Loucy (cell line): ENCODE results near the gene GRID2.

Experiments used
- H2AFZ ChIP-seq: fragments of 200-600 bp; sonication (generic); 2 replicates; pipeline ENCODE4 v1.6.0; 2016; ENCODE audit warnings: antibody characterized with exemption, mild to moderate bottlenecking, low read length, moderate library complexity
- H3F3A ChIP-seq: fragments of 200-600 bp; 2 replicates; pipeline ENCODE4 v1.6.0; 2016; ENCODE audit warnings: antibody characterized with exemption, low read depth, mild to moderate bottlenecking
- H3K27me3 ChIP-seq: fragments of 200-600 bp; sonication (generic); 2 replicates; pipeline ENCODE4 v1.6.1; 2014; ENCODE audit warnings: low read length, mild to moderate bottlenecking; ENCODE audit not compliant: insufficient read depth, poor library complexity, severe bottlenecking
- H3K36me3 ChIP-seq: fragments of 200-600 bp; sonication (generic); 2 replicates; pipeline ENCODE4 v1.6.1; 2016; ENCODE audit warnings: low read length; ENCODE audit not compliant: insufficient read depth
- H3K4me1 ChIP-seq: fragments of 200-600 bp; sonication (generic); 2 replicates; pipeline ENCODE4 v1.5.1; 2014; ENCODE audit warnings: low read length, mild to moderate bottlenecking; ENCODE audit not compliant: insufficient read depth, poor library complexity, severe bottlenecking
- H3K4me2 ChIP-seq: fragments of 200-600 bp; sonication (generic); 2 replicates; pipeline ENCODE4 v1.6.0; 2014; ENCODE audit warnings: antibody characterized with exemption, low read length, low read depth, mild to moderate bottlenecking; ENCODE audit not compliant: poor library complexity, severe bottlenecking
- H3K4me3 ChIP-seq: fragments of 200-600 bp; sonication (generic); 2 replicates; pipeline ENCODE4 v1.5.1; 2014; ENCODE audit warnings: low read length, mild to moderate bottlenecking, mixed read lengths; ENCODE audit not compliant: poor library complexity, severe bottlenecking
- H3K79me2 ChIP-seq: fragments of 200-600 bp; sonication (generic); 2 replicates; pipeline ENCODE4 v1.6.1; 2014; ENCODE audit warnings: low read length; ENCODE audit not compliant: insufficient read depth
- H3K9ac ChIP-seq: fragments of 200-600 bp; sonication (generic); 2 replicates; pipeline ENCODE4 v1.6.0; 2014; ENCODE audit warnings: mild to moderate bottlenecking, low read depth, low read length, moderate library complexity; ENCODE audit not compliant: poor library complexity, severe bottlenecking
- H3K9me2 ChIP-seq: fragments of 200-600 bp; sonication (generic); replicated peaks from 2 replicates; pipeline ENCODE4 v1.6.1; 2016; ENCODE audit warnings: low read depth, low read length, mixed read lengths
- H3K9me3 ChIP-seq: fragments of 200-600 bp; sonication (generic); 2 replicates; pipeline ENCODE4 v1.6.1; 2014; ENCODE audit warnings: mild to moderate bottlenecking, antibody characterized with exemption, low read length, low read depth; ENCODE audit not compliant: insufficient read depth
- H4K20me1 ChIP-seq: fragments of 200-600 bp; sonication (generic); 2 replicates; pipeline ENCODE4 v1.6.0; 2014; ENCODE audit warnings: antibody characterized with exemption, low read length, mild to moderate bottlenecking; ENCODE audit not compliant: insufficient read depth, poor library complexity, severe bottlenecking
- CTCF ChIP-seq: fragments of 200-600 bp; sonication (generic); conservative IDR thresholded peaks from 2 replicates; pipeline ENCODE4 v1.5.1; 2014; ENCODE audit warnings: mild to moderate bottlenecking, antibody characterized with exemption, low read length
- EZH2phosphoT487 ChIP-seq: fragments of 200-600 bp; IDR thresholded peaks from 2 replicates; pipeline ENCODE4 v1.6.1; 2018; ENCODE audit warnings: antibody characterized with exemption, mild to moderate bottlenecking, moderate library complexity, borderline replicate concordance

Gene GRID2

GRCh38 chr4:92304606-92305005 lies 840 bp downstream of the GRID2 start:
- H2AFZ ChIP-seq, result no peak overlapping the region

GRCh38 chr4:92305148-92305877 lies 1.5 kb downstream of the GRID2 start:
- Histone ChIP-seq H3K9me3 (no peaks in the 10 kb centered on the region), H3K4me2 (no peak overlapping the region), H3K4me3 (no peak overlapping the region), H3K27me3 (no peaks in the 10 kb centered on the region), H3K9me2 (no peaks in the 10 kb centered on the region), H4K20me1 (no peaks in the 10 kb centered on the region), H3K36me3 (no peaks in the 10 kb centered on the region), H3F3A (no peaks in the 10 kb centered on the region), H3K79me2 (no peaks in the 10 kb centered on the region), H3K4me1 (no peaks in the 10 kb centered on the region), H2AFZ (no peak overlapping the region), H3K9ac (no peak overlapping the region)
- no peak for TF ChIP-seq EZH2phosphoT487

More at GRCh38 chr4:92304606-92305005, 840 bp downstream of the GRID2 start:
- H3K9me3 ChIP-seq, result no peaks in the 10 kb centered on the region
- no peak overlapping the region for H3K4me3 ChIP-seq
- H4K20me1 ChIP-seq, result no peaks in the 10 kb centered on the region
- H3K9me2 ChIP-seq, result no peaks in the 10 kb centered on the region
- H3F3A ChIP-seq, result no peaks in the 10 kb centered on the region
- H3K27me3 ChIP-seq, result no peaks in the 10 kb centered on the region
- TF ChIP-seq EZH2phosphoT487 (no peak), CTCF (no peak)
- no peak overlapping the region for H3K9ac ChIP-seq
- H3K79me2 ChIP-seq, result no peaks in the 10 kb centered on the region
- no peaks in the 10 kb centered on the region for H3K36me3 ChIP-seq
- H3K4me2 ChIP-seq, result no peak overlapping the region
- no peaks in the 10 kb centered on the region for H3K4me1 ChIP-seq

- Histone ChIP-seq H3K4me2 (no peak overlapping the region), H3K9me3 (no peaks in the 10 kb centered on the region), H4K20me1 (no peaks in the 10 kb centered on the region), H3K79me2 (no peaks in the 10 kb centered on the region), H3K9me2 (no peaks in the 10 kb centered on the region), H3K27me3 (no peaks in the 10 kb centered on the region), H3K4me1 (no peaks in the 10 kb centered on the region), H3F3A (no peaks in the 10 kb centered on the region), H3K36me3 (no peaks in the 10 kb centered on the region), H3K9ac (no peak overlapping the region), H3K4me3 (no peak overlapping the region), H2AFZ (no peak overlapping the region)
- no peak for TF ChIP-seq EZH2phosphoT487
- TF ChIP-seq CTCF, result no peak
Observed at GRCh38 chr4:92305878-92306520, 2.2 kb downstream of the GRID2 start.
